Fibroblast of skin of left biceps (primary cell): ENCODE measurements around the gene LSM7.
"Not testable (repeated sequence)": the region's sequence is repeated elsewhere in the genome, so short reads cannot be mapped to it uniquely, and the experiment has no call there.

Experiments used
- DNase-seq, 2 experiments: peaks; one replicate each; pipeline ENCODE4 v3.0.0-alpha.2; 2013; ENCODE audit warnings: low read depth in 2 of 2

The LSM7 gene

GRCh38 chr19:2355168-2356035, 27.0 kb upstream of the LSM7 start:
- DNase-seq, result no peak

GRCh38 chr19:2354670-2355069, 26.3 kb upstream of the LSM7 start:
- DNase-seq, result no peak

GRCh38 chr19:2353887-2354592, 25.7 kb upstream of the LSM7 start:
- no peak for DNase-seq

- no peak for DNase-seq
These were observed 24.9 kb upstream of the LSM7 start for GRCh38 chr19:2353159-2353886.

- DNase-seq, result no peak
These were observed 23.7 kb upstream of the LSM7 start for GRCh38 chr19:2352121-2352520.

- no peak for DNase-seq
These were observed 23.2 kb upstream of the LSM7 start for GRCh38 chr19:2351591-2351990.

- no peak for DNase-seq
These were observed 22.3 kb upstream of the LSM7 start for GRCh38 chr19:2350656-2351055.

GRCh38 chr19:2349818-2350217, 21.4 kb upstream of the LSM7 start:
- DNase-seq, result not testable (repeated sequence)

GRCh38 chr19:2345794-2346663, 17.6 kb upstream of the LSM7 start:
- DNase-seq, result no peak

GRCh38 chr19:2345076-2345475, 16.7 kb upstream of the LSM7 start:
- DNase-seq, result no peak

GRCh38 chr19:2344381-2344870, 16.0 kb upstream of the LSM7 start:
- no peak for DNase-seq

- DNase-seq, result no peak
These were observed 15.1 kb upstream of the LSM7 start for GRCh38 chr19:2343289-2343982.

GRCh38 chr19:2342656-2343288, 14.4 kb upstream of the LSM7 start:
- no peak for DNase-seq

- DNase-seq, result no peak
These were observed 13.6 kb upstream of the LSM7 start for GRCh38 chr19:2341982-2342381.

GRCh38 chr19:2341244-2341751, 12.9 kb upstream of the LSM7 start:
- no peak for DNase-seq

GRCh38 chr19:2340496-2341243, 12.3 kb upstream of the LSM7 start:
- no peak for DNase-seq

- DNase-seq, result no peak
These were observed 11.4 kb upstream of the LSM7 start for GRCh38 chr19:2339644-2340310.

GRCh38 chr19:2338751-2339643, 10.6 kb upstream of the LSM7 start:
- DNase-seq, result no peak
